WTC11 (cell line): ENCODE data around the gene FNDC1. TPM values are rescaled to one million over a fixed set of nuclear protein-coding genes. Genes with fewer than 3 reads are reported as not detected.

Experiments
- ATAC-seq: fragments of 200-7000 bp; cut with Tn5 transposase; 2 replicates; pipeline ENCODE4 v1.10.0; 2021; ENCODE audit warnings: mild to moderate bottlenecking, moderate library complexity
- CTCF ChIA-PET: fragments of 300-600 bp; sonication (Branson Sonifier 250); formaldehyde crosslinking; loops from one replicate; lab custom pipeline; 2021; ENCODE audit warnings: antibody characterized with exemption; lab: Charles Lee
- POLR2A ChIA-PET: fragments of 350-600 bp; sonication (Branson Sonifier 250); formaldehyde crosslinking; loops from one replicate; lab custom pipeline; 2021; ENCODE audit warnings: antibody characterized with exemption; lab: Charles Lee
- DNase-seq: peaks from one replicate; pipeline ENCODE4 v3.0.0; 2021; ENCODE audit warnings: low spot score
- H3K27ac Mint-ChIP-seq: 2 replicates; pipeline ENCODE4 v1.8.0; 2021; ENCODE audit warnings: mixed read lengths
- H3K27me3 Mint-ChIP-seq: 2 replicates; pipeline ENCODE4 v1.8.0; 2021; ENCODE audit warnings: low read depth, mild to moderate bottlenecking, moderate library complexity, mixed read lengths
- H3K36me3 Mint-ChIP-seq: 2 replicates; pipeline ENCODE4 v1.8.0; 2021; ENCODE audit warnings: mixed read lengths
- H3K4me1 Mint-ChIP-seq: 2 replicates; pipeline ENCODE4 v1.8.0; 2022; ENCODE audit warnings: mixed read lengths
- H3K4me3 Mint-ChIP-seq: 2 replicates; pipeline ENCODE4 v1.8.0; 2021; ENCODE audit warnings: mild to moderate bottlenecking, moderate library complexity, mixed read lengths
- H3K9me3 Mint-ChIP-seq: 2 replicates; pipeline ENCODE4 v1.8.0; 2021; ENCODE audit warnings: mixed read lengths
- ATF1 ChIP-seq: sonication (generic); formaldehyde crosslinking; IDR thresholded peaks from 2 replicates; pipeline ENCODE4 v1.8.1; 2023; ENCODE audit warnings: mild to moderate bottlenecking, moderate library complexity, missing genetic modification reagents
- CTCF ChIP-seq: fragments of 200-600 bp; IDR thresholded peaks from 2 replicates; pipeline ENCODE4 v1.8.0; 2022; ENCODE audit warnings: antibody characterized with exemption
- E2F5 ChIP-seq: sonication (generic); formaldehyde crosslinking; IDR thresholded peaks from 2 replicates; pipeline ENCODE4 v1.8.1; 2022; ENCODE audit warnings: mild to moderate bottlenecking, moderate library complexity, missing genetic modification reagents
- FOXP1 ChIP-seq: sonication (generic); formaldehyde crosslinking; IDR thresholded peaks from 2 replicates; pipeline ENCODE4 v1.8.0; 2022; ENCODE audit warnings: missing genetic modification reagents, mild to moderate bottlenecking, moderate library complexity, borderline replicate concordance
- FOXP4 ChIP-seq: sonication (generic); formaldehyde crosslinking; IDR thresholded peaks from 2 replicates; pipeline ENCODE4 v1.8.0; 2022; ENCODE audit warnings: mild to moderate bottlenecking, missing genetic modification reagents
- GTF2I ChIP-seq: fragments of 250-450 bp; sonication (Bioruptor Pico); conservative IDR thresholded peaks from 2 replicates; pipeline ENCODE4 v1.4.0; 2021; ENCODE audit warnings: mild to moderate bottlenecking
- HMGA2 ChIP-seq: fragments of 250-450 bp; sonication (Bioruptor Pico); IDR thresholded peaks from 2 replicates; pipeline ENCODE4 v1.4.0; 2021; ENCODE audit warnings: mild to moderate bottlenecking, moderate library complexity
- IRF1 ChIP-seq: sonication (generic); formaldehyde crosslinking; IDR thresholded peaks from 2 replicates; pipeline ENCODE4 v1.8.0; 2023; ENCODE audit warnings: missing genetic modification reagents
- JAZF1 ChIP-seq: fragments of 250-450 bp; sonication (Bioruptor Pico); IDR thresholded peaks from 2 replicates; pipeline ENCODE4 v1.9.0; 2021; ENCODE audit warnings: moderate library complexity, mild to moderate bottlenecking, inconsistent platforms
- MXD4 ChIP-seq: fragments of 250-450 bp; sonication (Bioruptor Pico); IDR thresholded peaks from 2 replicates; pipeline ENCODE4 v1.8.0; 2021; ENCODE audit warnings: mild to moderate bottlenecking, moderate library complexity, borderline replicate concordance
- MYBL2 ChIP-seq: sonication (generic); formaldehyde crosslinking; IDR thresholded peaks from 2 replicates; pipeline ENCODE4 v1.8.1; 2023; ENCODE audit warnings: mild to moderate bottlenecking, moderate library complexity, missing genetic modification reagents
- OVOL2 ChIP-seq: fragments of 250-450 bp; sonication (Bioruptor Pico); IDR thresholded peaks from 2 replicates; pipeline ENCODE4 v1.9.0; 2021; ENCODE audit warnings: mild to moderate bottlenecking, borderline replicate concordance
- PRRX2 ChIP-seq: fragments of 250-450 bp; sonication (Bioruptor Pico); IDR thresholded peaks from 2 replicates; pipeline ENCODE4 v1.8.0; 2021; ENCODE audit warnings: mild to moderate bottlenecking
- SMAD3 ChIP-seq: sonication (generic); formaldehyde crosslinking; IDR thresholded peaks from 2 replicates; pipeline ENCODE4 v1.8.0; 2022; ENCODE audit warnings: missing genetic modification reagents, mild to moderate bottlenecking, borderline replicate concordance
- SMAD4 ChIP-seq: sonication (generic); formaldehyde crosslinking; IDR thresholded peaks from 2 replicates; pipeline ENCODE4 v1.8.0; 2022; ENCODE audit warnings: mild to moderate bottlenecking, missing genetic modification reagents
- TEAD1 ChIP-seq: sonication (generic); formaldehyde crosslinking; IDR thresholded peaks from 2 replicates; pipeline ENCODE4 v1.8.0; 2022; ENCODE audit warnings: mild to moderate bottlenecking, missing genetic modification reagents
- ZMAT4 ChIP-seq: fragments of 250-450 bp; sonication (Bioruptor Pico); IDR thresholded peaks from 2 replicates; pipeline ENCODE4 v1.9.0; 2021; ENCODE audit warnings: mild to moderate bottlenecking
- ZNF138 ChIP-seq: sonication (generic); formaldehyde crosslinking; conservative IDR thresholded peaks from 2 replicates; pipeline ENCODE4 v1.8.1; 2022; ENCODE audit warnings: mild to moderate bottlenecking, moderate library complexity, missing genetic modification reagents
- ZNF317 ChIP-seq: sonication (generic); formaldehyde crosslinking; IDR thresholded peaks from 2 replicates; pipeline ENCODE4 v1.8.1; 2023; ENCODE audit warnings: low read depth, mild to moderate bottlenecking, moderate library complexity, missing genetic modification reagents, borderline replicate concordance
- ZNF416 ChIP-seq: fragments of 250-450 bp; sonication (Bioruptor Pico); IDR thresholded peaks from 2 replicates; pipeline ENCODE4 v1.9.0; 2021; ENCODE audit warnings: mild to moderate bottlenecking, inconsistent platforms
- ZNF512 ChIP-seq: sonication (generic); formaldehyde crosslinking; IDR thresholded peaks from 2 replicates; pipeline ENCODE4 v1.8.1; 2022; ENCODE audit warnings: missing genetic modification reagents, borderline replicate concordance
- ZSCAN18 ChIP-seq: fragments of 250-450 bp; sonication (Bioruptor Pico); IDR thresholded peaks from 2 replicates; pipeline ENCODE4 v2.1.2; 2022; ENCODE audit warnings: mild to moderate bottlenecking, moderate library complexity
- total RNA-seq: library from RNA; stranded (reverse); gene quantifications from 3 replicates; pipeline ENCODE4 v1.2.3, GENCODE V29; 2021

Gene FNDC1
- total RNA-seq, 1 experiment from 2014 or later = 0.44 TPM

GRCh38 chr6:159259441-159260125 is 90.4 kb downstream of the FNDC1 start:
- ChIA-PET POLR2A (no interaction called here), CTCF (interaction anchor here (1.4 to 2.3 kb wide), 2 partner anchors 16 to 42 kb away, joined by 3 to 6 read pairs; no protein-coding TSS in a partner anchor)
- peaks cover 7% of the 10 kb centered on the region for H3K27me3 Mint-ChIP-seq
- H3K27ac Mint-ChIP-seq = no peak overlapping the region
- no peaks in the 10 kb centered on the region for H3K36me3 Mint-ChIP-seq
- H3K4me3 Mint-ChIP-seq = no peak overlapping the region
- H3K9me3 Mint-ChIP-seq = peaks cover 7% of the 10 kb centered on the region
- DNase-seq (no peak), ATAC-seq (no peak)
- TF ChIP-seq FOXP4 (CRISPR knock-in tag) (no peak), JAZF1 (CRISPR knock-in tag) (no peak), ZSCAN18 (CRISPR knock-in tag) (no peak), FOXP1 (CRISPR knock-in tag) (no peak), ZNF317 (no peak), E2F5 (no peak), IRF1 (CRISPR knock-in tag) (no peak), SMAD3 (CRISPR knock-in tag) (no peak), PRRX2 (CRISPR knock-in tag) (no peak), TEAD1 (CRISPR knock-in tag) (no peak), MXD4 (CRISPR knock-in tag) (no peak), MYBL2 (CRISPR knock-in tag) (no peak), ATF1 (CRISPR knock-in tag) (no peak), CTCF (no peak), HMGA2 (CRISPR knock-in tag) (no peak), GTF2I (no peak)
- H3K4me1 Mint-ChIP-seq = no peaks in the 10 kb centered on the region

- ATAC-seq (no peak), DNase-seq (no peak)
- no peaks in the 10 kb centered on the region for H3K36me3 Mint-ChIP-seq
- peaks cover 5% of the 10 kb centered on the region for H3K27me3 Mint-ChIP-seq
- no peak overlapping the region for H3K27ac Mint-ChIP-seq
- no peaks in the 10 kb centered on the region for H3K4me1 Mint-ChIP-seq
- H3K9me3 Mint-ChIP-seq = peaks cover 3% of the 10 kb centered on the region; the same call in 1 of the 2 replicates
- ChIA-PET POLR2A (no interaction called here), CTCF (interaction anchor here (1.4 to 2.3 kb wide), 2 partner anchors 15 to 43 kb away, joined by 3 to 6 read pairs; no protein-coding TSS in a partner anchor)
- H3K4me3 Mint-ChIP-seq = no peak overlapping the region
- TF ChIP-seq ZNF416 (CRISPR knock-in tag) (no peak), OVOL2 (CRISPR knock-in tag) (no peak), ZNF317 (no peak), SMAD4 (CRISPR knock-in tag) (no peak), ZMAT4 (CRISPR knock-in tag) (no peak), PRRX2 (CRISPR knock-in tag) (no peak), ZNF512 (no peak), HMGA2 (CRISPR knock-in tag) (no peak), ZNF138 (CRISPR knock-in tag) (no peak)
Measured at GRCh38 chr6:159260208-159260607, 91.0 kb downstream of the FNDC1 start.
